Kidney (tissue), 14 donors: ENCODE measurements around the gene GPR4. TPM values are rescaled to one million over a fixed set of nuclear protein-coding genes. Genes with fewer than 3 reads are reported as not detected.

ENCODE experiments used
- DNase-seq, 5 donors: peaks; one replicate each; pipeline ENCODE4 v3.0.0-alpha.2; 2013 to 2020
- FAIRE-seq: peaks from 2 replicates; lab custom pipeline; 2012; peaks lifted over from hg19 to GRCh38; lab: Jason Lieb, UNC
- H3K27ac ChIP-seq, 2 donors: one replicate each; pipeline ENCODE4 v1.7.0; 2013; ENCODE audit warnings: low read depth in 2 of 2, low read length in 2 of 2, inconsistent platforms in 1 of 2
- H3K27me3 ChIP-seq: one replicate; pipeline ENCODE4 v1.7.1; 2013; ENCODE audit warnings: low read length, inconsistent platforms; ENCODE audit not compliant: control insufficient read depth, insufficient read depth
- H3K36me3 ChIP-seq, 3 donors: one replicate each; pipeline versions ENCODE4 v1.7.0 to v1.7.1; 2013; ENCODE audit warnings: low read length in 3 of 3, control low read depth in 1 of 3, inconsistent platforms in 1 of 3; ENCODE audit not compliant: insufficient read depth in 3 of 3, control insufficient read depth in 2 of 3
- H3K4me1 ChIP-seq, 3 donors: one replicate each; pipeline versions ENCODE4 v1.7.0 to v1.7.1; 2013; ENCODE audit warnings: low read length in 3 of 3, inconsistent platforms in 1 of 3, low read depth in 1 of 3; ENCODE audit not compliant: control insufficient read depth in 2 of 3, insufficient read depth in 2 of 3
- H3K4me3 ChIP-seq, 3 donors: one replicate each; pipeline versions ENCODE4 v1.7.0 to v1.8.1; 2013; ENCODE audit warnings: low read length in 3 of 3, control low read depth in 1 of 3, inconsistent platforms in 1 of 3
- H3K9ac ChIP-seq, 3 donors: one replicate each; pipeline versions ENCODE4 v1.7.0 to v1.7.1; 2013; ENCODE audit warnings: low read length in 3 of 3, control low read depth in 1 of 3, inconsistent platforms in 1 of 3
- H3K9me3 ChIP-seq, 3 donors: one replicate each; pipeline versions ENCODE4 v1.7.0 to v1.7.1; 2013; ENCODE audit warnings: low read length in 3 of 3, control low read depth in 1 of 3, inconsistent platforms in 1 of 3; ENCODE audit not compliant: control insufficient read depth in 2 of 3, insufficient read depth in 1 of 3
- CTCF ChIP-seq: IDR thresholded peaks from 3 replicates; pipeline ENCODE4 v1.5.1; 2012; ENCODE audit warnings: mild to moderate bottlenecking, moderate library complexity, borderline replicate concordance; ENCODE audit not compliant: insufficient read depth; ENCODE audit errors: extremely low read depth
- intact Hi-C: fragments of 100-400 bp; cut with DNase I; formaldehyde crosslinking; loops from one replicate; pipeline ENCODE4 v1.11.1; 2022
- polyA plus RNA-seq: library from polyadenylated mRNA; stranded (reverse); fragments of 350-450 nt; fragmentation: Illumina TruSeq; extraction: RNeasy Lipid Tissue Mini Kit (QIAGEN cat#74804); gene quantifications from one replicate; pipeline ENCODE4 v1.2.3, GENCODE V29; 2014; ENCODE audit warnings: low read depth, low replicate concordance; ENCODE audit not compliant: insufficient read depth
- total RNA-seq: library from RNA; stranded (reverse); fragmentation: NEBNext Ultra II Directional; extraction: Animal tissue kit (Norgen Biotek cat#: 25700); gene quantifications from one replicate; pipeline ENCODE4 v1.2.1, GENCODE V29; 2021
- donor health status: control.
- donor health status: control.
- donor health status: control.
- donor health status: control.
- donor health status: control.
- donor health status: DM: yes; HTN: yes; CAD: no.
- donor health status: Normal renal cell carcinoma (clear cell type).

Gene GPR4
- total and polyA plus RNA-seq, 2 donors from 2014 or later: 6.8 to 9.7 TPM

- no peaks in the 10 kb centered on the region for H3K9me3 ChIP-seq
- DNase-seq: peak; percentile 75 to 84 (median 83)
- peak within 1 kb of the TSS; percentile 43 to 87 (median 67) for H3K9ac ChIP-seq
- H3K27me3 ChIP-seq: peaks cover 3% of the 10 kb centered on the region
- no peak for FAIRE-seq
- no peaks in the 10 kb centered on the region for H3K36me3 ChIP-seq
- peak within 1 kb of the TSS; percentile 22 to 27 for H3K27ac ChIP-seq
- no peak for TF ChIP-seq CTCF
- H3K4me1 ChIP-seq: peaks cover 0 to 21% (median 12%) of the 10 kb centered on the region in 3 donors
- intact Hi-C loops: no loop called here
- H3K4me3 ChIP-seq: peak within 1 kb of the TSS; percentile 68 to 92 (median 80)
Observed at GRCh38 chr19:45638930-45639729, 37.1 kb upstream of the GPR4 start, which contains the start of gene EML2. Gene EML2, minus strand, starts transcription at chr19:45639397. Its CDS starts 21 bp downstream, at chr19:45639376.

- no peak overlapping the region for H3K27ac ChIP-seq
- intact Hi-C loops: no loop called here
- H3K9ac ChIP-seq: peak overlapping the region in 1 of 3 donors; percentile 87
- TF ChIP-seq CTCF: no peak
- H3K9me3 ChIP-seq: no peaks in the 10 kb centered on the region
- H3K4me1 ChIP-seq: peaks cover 0 to 21% (median 12%) of the 10 kb centered on the region in 3 donors
- H3K4me3 ChIP-seq: peak overlapping the region in 2 of 3 donors; percentile 80 to 92
- DNase-seq (peak in 1 of 5 donors; percentile 64), FAIRE-seq (no peak)
- H3K36me3 ChIP-seq: no peaks in the 10 kb centered on the region
- H3K27me3 ChIP-seq: no peaks in the 10 kb centered on the region
Observed at GRCh38 chr19:45637890-45638667, 36.1 kb upstream of the GPR4 start.

- Histone ChIP-seq H3K4me1 (peaks cover 0 to 15% (median 12%) of the 10 kb centered on the region in 3 donors), H3K9ac (no peak overlapping the region), H3K9me3 (no peaks in the 10 kb centered on the region), H3K27me3 (no peaks in the 10 kb centered on the region), H3K27ac (no peak overlapping the region), H3K4me3 (no peak overlapping the region), H3K36me3 (no peaks in the 10 kb centered on the region)
- FAIRE-seq (no peak), DNase-seq (no peak)
- intact Hi-C loops: no loop called here
- TF ChIP-seq CTCF: no peak
Observed at GRCh38 chr19:45636902-45637301, 34.9 kb upstream of the GPR4 start.
